Astrocyte (in vitro differentiated cells and primary cell): ENCODE measurements around the gene CLCA2.

ENCODE experiments used
- EZH2 ChIP-seq: IDR thresholded peaks from 2 replicates; pipeline ENCODE4 v1.6.1; 2012; ENCODE audit warnings: mild to moderate bottlenecking, low read length, inconsistent platforms; ENCODE audit not compliant: insufficient read depth
- TF ChIP-seq, protein P1 (sequence below): IDR thresholded peaks from 2 replicates; pipeline ENCODE4 v1.5.1; 2011; ENCODE audit warnings: low read depth, mild to moderate bottlenecking, inconsistent platforms, low read length, moderate library complexity; ENCODE audit not compliant: insufficient read depth

DNA sequence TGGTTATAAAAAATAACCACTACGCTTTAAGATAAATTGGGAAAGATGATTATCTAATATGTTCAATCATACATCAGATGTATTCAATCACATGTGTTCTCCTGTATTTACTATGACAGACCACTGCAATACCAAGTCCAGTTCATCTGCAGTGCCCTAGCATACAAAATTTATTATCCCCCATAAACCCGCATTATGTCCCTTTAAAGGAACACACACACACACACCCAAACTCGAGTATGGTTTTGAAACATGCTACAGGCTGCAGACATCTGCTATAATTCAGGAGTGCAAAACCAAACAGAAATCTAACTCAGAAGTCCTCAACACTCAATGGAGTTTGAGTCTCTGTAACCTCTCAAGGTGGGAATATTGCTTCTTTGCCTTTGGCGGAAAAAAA is 42.7 kb upstream of the CLCA2 start:
- TF ChIP-seq, protein P1, sequence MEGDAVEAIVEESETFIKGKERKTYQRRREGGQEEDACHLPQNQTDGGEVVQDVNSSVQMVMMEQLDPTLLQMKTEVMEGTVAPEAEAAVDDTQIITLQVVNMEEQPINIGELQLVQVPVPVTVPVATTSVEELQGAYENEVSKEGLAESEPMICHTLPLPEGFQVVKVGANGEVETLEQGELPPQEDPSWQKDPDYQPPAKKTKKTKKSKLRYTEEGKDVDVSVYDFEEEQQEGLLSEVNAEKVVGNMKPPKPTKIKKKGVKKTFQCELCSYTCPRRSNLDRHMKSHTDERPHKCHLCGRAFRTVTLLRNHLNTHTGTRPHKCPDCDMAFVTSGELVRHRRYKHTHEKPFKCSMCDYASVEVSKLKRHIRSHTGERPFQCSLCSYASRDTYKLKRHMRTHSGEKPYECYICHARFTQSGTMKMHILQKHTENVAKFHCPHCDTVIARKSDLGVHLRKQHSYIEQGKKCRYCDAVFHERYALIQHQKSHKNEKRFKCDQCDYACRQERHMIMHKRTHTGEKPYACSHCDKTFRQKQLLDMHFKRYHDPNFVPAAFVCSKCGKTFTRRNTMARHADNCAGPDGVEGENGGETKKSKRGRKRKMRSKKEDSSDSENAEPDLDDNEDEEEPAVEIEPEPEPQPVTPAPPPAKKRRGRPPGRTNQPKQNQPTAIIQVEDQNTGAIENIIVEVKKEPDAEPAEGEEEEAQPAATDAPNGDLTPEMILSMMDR, result no peak
- no peak for TF ChIP-seq EZH2
